ENCODE results near the gene DIP2B.

The DIP2B gene

GRCh38 chr12:50621399-50622300 lies 116.9 kb downstream of the DIP2B start:
- no peak for TF ChIP-seq CTCF (IDR thresholded peaks at IDR 0.05; ENCODE audit: extremely low read depth, missing control alignments)
- no peak for DNase-seq (ENCODE audit: low spot score)

GRCh38 chr12:50625029-50625925 lies 120.5 kb downstream of the DIP2B start:
- TF ChIP-seq CTCF (IDR thresholded peaks at IDR 0.05; ENCODE audit: extremely low read depth, missing control alignments), result no peak
- DNase-seq (ENCODE audit: low spot score), result no peak

- no peak for DNase-seq (ENCODE audit: low spot score)
- TF ChIP-seq CTCF (IDR thresholded peaks at IDR 0.05; ENCODE audit: extremely low read depth, missing control alignments), result no peak
Observed at GRCh38 chr12:50626026-50626425, 121.2 kb downstream of the DIP2B start.

- TF ChIP-seq CTCF (IDR thresholded peaks at IDR 0.05; ENCODE audit: extremely low read depth, missing control alignments), result no peak
- DNase-seq (ENCODE audit: low spot score), result no peak
Observed at GRCh38 chr12:50627491-50627890, 122.7 kb downstream of the DIP2B start.

GRCh38 chr12:50628394-50628793 lies 123.6 kb downstream of the DIP2B start:
- DNase-seq (ENCODE audit: low spot score), result no peak
- no peak for TF ChIP-seq CTCF (IDR thresholded peaks at IDR 0.05; ENCODE audit: extremely low read depth, missing control alignments)

- TF ChIP-seq CTCF (IDR thresholded peaks at IDR 0.05; ENCODE audit: extremely low read depth, missing control alignments), result no peak
- DNase-seq (ENCODE audit: low spot score), result no peak
Observed at GRCh38 chr12:50633955-50634354, 129.2 kb downstream of the DIP2B start.

GRCh38 chr12:50634379-50634778 lies 129.6 kb downstream of the DIP2B start:
- TF ChIP-seq CTCF (IDR thresholded peaks at IDR 0.05; ENCODE audit: extremely low read depth, missing control alignments), result no peak
- no peak for DNase-seq (ENCODE audit: low spot score)
